HepG2 (cell line): ENCODE results near the gene CPVL. TPM values are rescaled to one million over a fixed set of nuclear protein-coding genes. Genes with fewer than 3 reads are reported as not detected.

Experiments used
- ATAC-seq: fragments of 200-7000 bp; cut with Tn5 transposase; 3 replicates; pipeline ENCODE4 v1.9.1; 2020; ENCODE audit warnings: mild to moderate bottlenecking, moderate library complexity
- BruUV-seq: library from RNA; stranded (reverse); fragments of 400-500 nt; replicated peaks from 2 replicates; lab custom pipeline; 2021; lab: Mats Ljungman, UMichigan
- CTCF ChIA-PET: fragments of 300-600 bp; formaldehyde crosslinking; extraction: SDS; loops from one replicate; lab custom pipeline; 2021; ENCODE audit warnings: low total read pairs, inconsistent platforms, low intra/inter-chr PET ratio; lab: Yijun Ruan, JAX
- POLR2A ChIA-PET: fragments of 350-600 bp; sonication (Branson Sonifier 250); formaldehyde crosslinking; loops from one replicate; lab custom pipeline; 2020; ENCODE audit warnings: antibody characterized with exemption, inconsistent platforms; lab: Yijun Ruan, JAX
- DNase-seq: peaks from one replicate; pipeline ENCODE4 v3.0.0-alpha.2; 2015; ENCODE audit warnings: low spot score
- FAIRE-seq: peaks from 3 replicates; lab custom pipeline; 2011; peaks lifted over from hg19 to GRCh38; lab: Jason Lieb, UNC
- H2AFZ ChIP-seq: one replicate; pipeline ENCODE4 v1.6.1; 2011; ENCODE audit warnings: low read length, inconsistent platforms
- H3K27ac ChIP-seq: fragments of 300-600 bp; 3 replicates; pipeline ENCODE4 v1.8.0; 2011; ENCODE audit warnings: mixed run types, mild to moderate bottlenecking, mixed read lengths, low read length, inconsistent platforms; ENCODE audit not compliant: insufficient read depth; ENCODE audit errors: extremely low read length
- H3K27me3 ChIP-seq, 2 experiments: fragments of 200-600 bp in 1 of 2; 2 replicates in 1 of 2; 3 replicates in 1 of 2; pipeline versions ENCODE4 v1.6.0 to v1.8.0; 2011; ENCODE audit warnings: low read length in 2 of 2, mild to moderate bottlenecking in 2 of 2, moderate library complexity in 2 of 2, inconsistent platforms in 1 of 2; ENCODE audit not compliant: insufficient read depth in 2 of 2, control insufficient read depth in 1 of 2
- H3K36me3 ChIP-seq, 2 experiments: fragments of 200-600 bp in 1 of 2; replicated peaks in 1 of 2; 2 replicates in 1 of 2; 3 replicates in 1 of 2; pipeline versions ENCODE4 v1.5.1 to v1.8.0; 2011; ENCODE audit warnings: low read length in 2 of 2, inconsistent platforms in 1 of 2; ENCODE audit not compliant: insufficient read depth in 2 of 2, control insufficient read depth in 1 of 2
- H3K4me1 ChIP-seq: 2 replicates; pipeline ENCODE4 v1.5.1; 2012; ENCODE audit warnings: low read length, inconsistent platforms; ENCODE audit not compliant: insufficient read depth
- H3K4me2 ChIP-seq: 2 replicates; pipeline ENCODE4 v1.6.0; 2011; ENCODE audit warnings: low read depth, low read length, inconsistent platforms
- H3K4me3 ChIP-seq, 3 experiments: fragments of 200-600 bp in 1 of 3; sonication (generic), shearing (Covaris generic) in 1 of 3; replicated peaks in 1 of 3; 2 replicates each; pipeline ENCODE4 v1.5.1; 2011 to 2016; ENCODE audit warnings: low read length in 3 of 3, inconsistent platforms in 2 of 3, low read depth in 2 of 3, mild to moderate bottlenecking in 2 of 3, control low read depth in 1 of 3, mixed read lengths in 1 of 3; ENCODE audit not compliant: insufficient read depth in 1 of 3
- H3K79me2 ChIP-seq: one replicate; pipeline ENCODE4 v1.6.1; 2011; ENCODE audit warnings: low read length, inconsistent platforms; ENCODE audit not compliant: insufficient read depth
- H3K9ac ChIP-seq: 2 replicates; pipeline ENCODE4 v1.6.0; 2011; ENCODE audit warnings: mild to moderate bottlenecking, low read depth, low read length, inconsistent platforms; ENCODE audit not compliant: insufficient read depth
- H3K9me3 ChIP-seq: 2 replicates; pipeline ENCODE4 v1.5.1; 2012; ENCODE audit warnings: mild to moderate bottlenecking, low read length
- H4K20me1 ChIP-seq: 2 replicates; pipeline ENCODE4 v1.6.0; 2011; ENCODE audit warnings: inconsistent platforms, mild to moderate bottlenecking, low read length, moderate library complexity; ENCODE audit not compliant: insufficient read depth
- HIVEP1 ChIP-seq: sonication (generic); formaldehyde crosslinking; IDR thresholded peaks from 2 replicates; pipeline ENCODE4 v1.4.0; 2020; ENCODE audit warnings: mild to moderate bottlenecking, missing genetic modification reagents
- MTF2 ChIP-seq: sonication (generic); formaldehyde crosslinking; IDR thresholded peaks from 2 replicates; pipeline ENCODE4 v1.5.0; 2020; ENCODE audit warnings: missing genetic modification reagents, borderline replicate concordance
- NR2C2 ChIP-seq: sonication (generic); formaldehyde crosslinking; IDR thresholded peaks from 2 replicates; pipeline ENCODE4 v1.4.0; 2020; ENCODE audit warnings: missing genetic modification reagents, mild to moderate bottlenecking, moderate library complexity, borderline replicate concordance
- RFX1 ChIP-seq: fragments of 450-650 bp; IDR thresholded peaks from 2 replicates; pipeline ENCODE4 v1.6.1; 2017
- SMARCC2 ChIP-seq: fragments of 450-650 bp; IDR thresholded peaks from 2 replicates; pipeline ENCODE4 v1.6.1; 2017; ENCODE audit warnings: antibody characterized with exemption, mild to moderate bottlenecking
- ZBTB7A ChIP-seq: sonication (generic); formaldehyde crosslinking; IDR thresholded peaks from 2 replicates; pipeline ENCODE4 v1.8.0; 2022; ENCODE audit warnings: mild to moderate bottlenecking, missing genetic modification reagents
- ZFP36L1 ChIP-seq: sonication (generic); formaldehyde crosslinking; IDR thresholded peaks from 2 replicates; pipeline ENCODE4 v1.8.0; 2022; ENCODE audit warnings: mild to moderate bottlenecking, missing genetic modification reagents, moderate library complexity
- ZNF556 ChIP-seq: sonication (generic); formaldehyde crosslinking; IDR thresholded peaks from 2 replicates; pipeline ENCODE4 v1.4.0; 2020; ENCODE audit warnings: mild to moderate bottlenecking, missing genetic modification reagents, borderline replicate concordance
- ZNF564 ChIP-seq: sonication (generic); formaldehyde crosslinking; IDR thresholded peaks from 2 replicates; pipeline ENCODE4 v1.8.1; 2023; ENCODE audit warnings: mild to moderate bottlenecking, missing genetic modification reagents
- ZNF720 ChIP-seq: sonication (generic); formaldehyde crosslinking; IDR thresholded peaks from 2 replicates; pipeline ENCODE4 v1.4.0; 2020; ENCODE audit warnings: missing genetic modification reagents
- WGBS: methylation state at CpG from one replicate; pipeline ENCODE4 v1.1.6; 2017; ENCODE audit warnings: low lambda C conversion rate; 5-methylcytosine and 5-hydroxymethylcytosine counted together
- in situ Hi-C: cut with HindIII; loops from 2 replicates; pipeline ENCODE4 v1.10.0; 2017; ENCODE audit warnings: low pct_unique_long_range_greater_than_20kb; ENCODE audit not compliant: extremely low pct_ligation_motif_present
- intact Hi-C: fragments of 100-400 bp; cut with micrococcal nuclease; formaldehyde crosslinking; loops from one replicate; pipeline ENCODE4 v1.10.0; 2022; ENCODE audit not compliant: unreplicated experiment
- polyA plus RNA-seq, 8 experiments: library from polyadenylated mRNA; depleted of rRNA in 3 of 8; stranded (reverse) in 7 of 8; unstranded in 1 of 8; fragments of >200 nt; fragmentation: Illumina TruSeq in 4 of 8; extraction: Trizol in 4 of 8; gene quantifications; 2 replicates each; pipeline versions ENCODE4 v1.2.1 to v1.2.3, GENCODE V29; 2011 to 2016; ENCODE audit warnings: low read depth in 4 of 8, missing spikeins in 1 of 8, mixed read lengths in 1 of 8; ENCODE audit not compliant: insufficient read depth in 1 of 8
- total RNA-seq, 5 experiments: library from RNA; depleted of rRNA; stranded (reverse); fragments of >200 nt; fragmentation: Illumina TruSeq; extraction: Trizol; gene quantifications; 2 replicates each; pipeline ENCODE4 v1.2.3, GENCODE V29; 2016; ENCODE audit warnings: low read depth in 1 of 5
- TF ChIP-seq, protein P1 (sequence below): sonication (generic); formaldehyde crosslinking; IDR thresholded peaks from 2 replicates; pipeline ENCODE4 v1.5.1; 2020; ENCODE audit warnings: mild to moderate bottlenecking, missing genetic modification reagents, borderline replicate concordance
- TF ChIP-seq, protein P2 (sequence below): IDR thresholded peaks from 2 replicates; pipeline ENCODE4 v1.6.1; 2012; ENCODE audit warnings: low read depth, low read length, improper control_type of control experiment
- TF ChIP-seq, protein P3 (sequence below): sonication (generic); formaldehyde crosslinking; IDR thresholded peaks from 2 replicates; pipeline ENCODE4 v1.4.0; 2020; ENCODE audit warnings: missing genetic modification reagents, borderline replicate concordance

CPVL gene
- total and polyA plus RNA-seq, 2 of the 13 experiments (the other 11 are each of a cell fraction or from before 2014, with no cell fraction given) = 59.2 to 294 TPM

DNA sequence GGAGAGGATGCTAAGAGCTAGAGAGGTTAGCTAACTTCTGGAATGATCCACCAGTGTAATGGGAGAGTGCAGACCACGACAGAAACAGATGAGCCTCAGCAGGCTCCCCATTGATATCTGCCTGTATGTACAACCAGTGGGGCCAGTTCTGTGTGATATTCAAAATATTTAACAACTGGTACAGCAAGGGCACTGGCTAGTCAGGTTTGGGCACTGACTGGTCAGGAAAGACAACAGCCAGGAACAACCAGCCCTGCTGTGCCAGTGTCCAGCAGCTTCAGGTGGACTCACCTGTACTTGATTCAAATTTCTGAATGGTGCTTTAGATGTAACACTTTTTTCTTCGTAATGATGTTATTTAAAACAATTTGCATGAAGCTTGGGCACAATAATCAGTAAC is 182.3 kb downstream of the CPVL start (continued):
- no peak for TF ChIP-seq ZNF720 (CRISPR knock-in tag)
- TF ChIP-seq MTF2 = no peak

DNA sequence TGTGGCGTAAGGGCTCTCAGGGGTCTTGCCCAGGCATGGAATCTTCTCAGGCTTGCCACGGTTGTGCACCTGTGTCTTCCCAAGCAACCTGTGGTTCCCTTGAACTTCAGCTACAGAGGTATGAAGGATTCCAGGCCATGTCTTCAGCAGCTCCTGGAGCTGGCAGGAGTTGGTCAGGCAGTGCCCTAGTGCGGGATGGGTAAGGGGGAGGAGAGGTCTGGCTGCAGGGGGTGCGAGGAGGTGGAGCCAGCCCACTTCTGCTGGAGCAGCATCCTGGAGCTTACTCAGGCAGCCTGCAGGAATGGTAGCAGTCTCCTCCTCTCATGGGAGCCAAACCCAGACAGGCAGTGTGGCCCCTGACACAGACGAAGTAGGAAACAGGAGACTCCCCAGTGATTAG is 184.4 kb downstream of the CPVL start:
- Histone ChIP-seq H3K9me3 (no peaks in the 10 kb centered on the region), H4K20me1 (no peaks in the 10 kb centered on the region), H3K9ac (no peak overlapping the region), H3K27me3 (no peaks in the 10 kb centered on the region), H2AFZ (no peak overlapping the region), H3K36me3 (no peaks in the 10 kb centered on the region; a peak in 1 of 5 replicates), H3K4me3 (no peak overlapping the region), H3K79me2 (no peaks in the 10 kb centered on the region), H3K4me1 (0 out of 2 replicates have a peak, but pooled peaks cover 1% of the 10 kb centered on the region), H3K4me2 (no peak overlapping the region), H3K27ac (no peak overlapping the region)
- BruUV-seq = no TSS peak
- no peak for DNase-seq
- FAIRE-seq = no peak
- WGBS = 100% methylated on average over 3 of the region's 5 CpGs
- ATAC-seq = no peak
- ChIA-PET POLR2A (no interaction called here), CTCF (no interaction called here)
- intact Hi-C loops (no loop called here), in situ Hi-C loops (no loop called here)
- TF ChIP-seq ZFP36L1 (CRISPR knock-in tag) (no peak), ZNF564 (CRISPR knock-in tag) (no peak), NR2C2 (CRISPR knock-in tag) (no peak), ZNF556 (no peak), HIVEP1 (CRISPR knock-in tag) (no peak), ZBTB7A (CRISPR knock-in tag) (no peak), SMARCC2 (no peak), RFX1 (no peak)
- TF ChIP-seq, protein P1, sequence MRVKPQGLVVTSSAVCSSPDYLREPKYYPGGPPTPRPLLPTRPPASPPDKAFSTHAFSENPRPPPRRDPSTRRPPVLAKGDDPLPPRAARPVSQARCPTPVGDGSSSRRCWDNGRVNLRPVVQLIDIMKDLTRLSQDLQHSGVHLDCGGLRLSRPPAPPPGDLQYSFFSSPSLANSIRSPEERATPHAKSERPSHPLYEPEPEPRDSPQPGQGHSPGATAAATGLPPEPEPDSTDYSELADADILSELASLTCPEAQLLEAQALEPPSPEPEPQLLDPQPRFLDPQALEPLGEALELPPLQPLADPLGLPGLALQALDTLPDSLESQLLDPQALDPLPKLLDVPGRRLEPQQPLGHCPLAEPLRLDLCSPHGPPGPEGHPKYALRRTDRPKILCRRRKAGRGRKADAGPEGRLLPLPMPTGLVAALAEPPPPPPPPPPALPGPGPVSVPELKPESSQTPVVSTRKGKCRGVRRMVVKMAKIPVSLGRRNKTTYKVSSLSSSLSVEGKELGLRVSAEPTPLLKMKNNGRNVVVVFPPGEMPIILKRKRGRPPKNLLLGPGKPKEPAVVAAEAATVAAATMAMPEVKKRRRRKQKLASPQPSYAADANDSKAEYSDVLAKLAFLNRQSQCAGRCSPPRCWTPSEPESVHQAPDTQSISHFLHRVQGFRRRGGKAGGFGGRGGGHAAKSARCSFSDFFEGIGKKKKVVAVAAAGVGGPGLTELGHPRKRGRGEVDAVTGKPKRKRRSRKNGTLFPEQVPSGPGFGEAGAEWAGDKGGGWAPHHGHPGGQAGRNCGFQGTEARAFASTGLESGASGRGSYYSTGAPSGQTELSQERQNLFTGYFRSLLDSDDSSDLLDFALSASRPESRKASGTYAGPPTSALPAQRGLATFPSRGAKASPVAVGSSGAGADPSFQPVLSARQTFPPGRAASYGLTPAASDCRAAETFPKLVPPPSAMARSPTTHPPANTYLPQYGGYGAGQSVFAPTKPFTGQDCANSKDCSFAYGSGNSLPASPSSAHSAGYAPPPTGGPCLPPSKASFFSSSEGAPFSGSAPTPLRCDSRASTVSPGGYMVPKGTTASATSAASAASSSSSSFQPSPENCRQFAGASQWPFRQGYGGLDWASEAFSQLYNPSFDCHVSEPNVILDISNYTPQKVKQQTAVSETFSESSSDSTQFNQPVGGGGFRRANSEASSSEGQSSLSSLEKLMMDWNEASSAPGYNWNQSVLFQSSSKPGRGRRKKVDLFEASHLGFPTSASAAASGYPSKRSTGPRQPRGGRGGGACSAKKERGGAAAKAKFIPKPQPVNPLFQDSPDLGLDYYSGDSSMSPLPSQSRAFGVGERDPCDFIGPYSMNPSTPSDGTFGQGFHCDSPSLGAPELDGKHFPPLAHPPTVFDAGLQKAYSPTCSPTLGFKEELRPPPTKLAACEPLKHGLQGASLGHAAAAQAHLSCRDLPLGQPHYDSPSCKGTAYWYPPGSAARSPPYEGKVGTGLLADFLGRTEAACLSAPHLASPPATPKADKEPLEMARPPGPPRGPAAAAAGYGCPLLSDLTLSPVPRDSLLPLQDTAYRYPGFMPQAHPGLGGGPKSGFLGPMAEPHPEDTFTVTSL (CRISPR knock-in tag) = no peak
- TF ChIP-seq, protein P2, sequence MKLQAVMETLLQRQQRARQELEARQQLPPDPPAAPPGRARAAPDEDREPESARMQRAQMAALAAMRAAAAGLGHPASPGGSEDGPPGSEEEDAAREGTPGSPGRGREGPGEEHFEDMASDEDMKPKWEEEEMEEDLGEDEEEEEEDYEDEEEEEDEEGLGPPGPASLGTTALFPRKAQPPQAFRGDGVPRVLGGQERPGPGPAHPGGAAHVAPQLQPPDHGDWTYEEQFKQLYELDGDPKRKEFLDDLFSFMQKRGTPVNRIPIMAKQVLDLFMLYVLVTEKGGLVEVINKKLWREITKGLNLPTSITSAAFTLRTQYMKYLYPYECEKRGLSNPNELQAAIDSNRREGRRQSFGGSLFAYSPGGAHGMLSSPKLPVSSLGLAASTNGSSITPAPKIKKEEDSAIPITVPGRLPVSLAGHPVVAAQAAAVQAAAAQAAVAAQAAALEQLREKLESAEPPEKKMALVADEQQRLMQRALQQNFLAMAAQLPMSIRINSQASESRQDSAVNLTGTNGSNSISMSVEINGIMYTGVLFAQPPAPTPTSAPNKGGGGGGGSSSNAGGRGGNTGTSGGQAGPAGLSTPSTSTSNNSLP = no peak
- TF ChIP-seq, protein P3, sequence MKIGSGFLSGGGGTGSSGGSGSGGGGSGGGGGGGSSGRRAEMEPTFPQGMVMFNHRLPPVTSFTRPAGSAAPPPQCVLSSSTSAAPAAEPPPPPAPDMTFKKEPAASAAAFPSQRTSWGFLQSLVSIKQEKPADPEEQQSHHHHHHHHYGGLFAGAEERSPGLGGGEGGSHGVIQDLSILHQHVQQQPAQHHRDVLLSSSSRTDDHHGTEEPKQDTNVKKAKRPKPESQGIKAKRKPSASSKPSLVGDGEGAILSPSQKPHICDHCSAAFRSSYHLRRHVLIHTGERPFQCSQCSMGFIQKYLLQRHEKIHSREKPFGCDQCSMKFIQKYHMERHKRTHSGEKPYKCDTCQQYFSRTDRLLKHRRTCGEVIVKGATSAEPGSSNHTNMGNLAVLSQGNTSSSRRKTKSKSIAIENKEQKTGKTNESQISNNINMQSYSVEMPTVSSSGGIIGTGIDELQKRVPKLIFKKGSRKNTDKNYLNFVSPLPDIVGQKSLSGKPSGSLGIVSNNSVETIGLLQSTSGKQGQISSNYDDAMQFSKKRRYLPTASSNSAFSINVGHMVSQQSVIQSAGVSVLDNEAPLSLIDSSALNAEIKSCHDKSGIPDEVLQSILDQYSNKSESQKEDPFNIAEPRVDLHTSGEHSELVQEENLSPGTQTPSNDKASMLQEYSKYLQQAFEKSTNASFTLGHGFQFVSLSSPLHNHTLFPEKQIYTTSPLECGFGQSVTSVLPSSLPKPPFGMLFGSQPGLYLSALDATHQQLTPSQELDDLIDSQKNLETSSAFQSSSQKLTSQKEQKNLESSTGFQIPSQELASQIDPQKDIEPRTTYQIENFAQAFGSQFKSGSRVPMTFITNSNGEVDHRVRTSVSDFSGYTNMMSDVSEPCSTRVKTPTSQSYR (CRISPR knock-in tag) = no peak
